Upper lobe of left lung (tissue), 6 donors: ENCODE data around the gene NOS1. TPM values are rescaled to one million over a fixed set of nuclear protein-coding genes. Genes with fewer than 3 reads are reported as not detected.

Experiments used
- ATAC-seq, 2 donors: fragments of 200-7000 bp; cut with Tn5 transposase; one replicate each; pipeline ENCODE4 v1.9.1; 2022; ENCODE audit warnings: mild to moderate bottlenecking in 2 of 2, moderate library complexity in 2 of 2; ENCODE audit not compliant: low FRiP score in 2 of 2
- DNase-seq, 2 donors: peaks; one replicate each; pipeline ENCODE4 v3.0.0-alpha.2; 2019 to 2020
- H3K27ac ChIP-seq, 4 donors: fragments of 200-600 bp; sonication (generic); one replicate each; pipeline ENCODE4 v1.5.1; 2016 to 2019
- H3K27me3 ChIP-seq, 4 donors: fragments of 200-600 bp; sonication (generic); one replicate each; pipeline ENCODE4 v1.5.1; 2017 to 2019
- H3K36me3 ChIP-seq, 4 donors: fragments of 200-600 bp; sonication (generic); one replicate each; pipeline ENCODE4 v1.5.1; 2016 to 2019
- H3K4me1 ChIP-seq, 4 donors: fragments of 200-600 bp; sonication (generic); one replicate each; pipeline ENCODE4 v1.5.1; 2018 to 2019
- H3K4me3 ChIP-seq, 4 donors: fragments of 200-600 bp; sonication (generic); one replicate each; pipeline ENCODE4 v1.5.1; 2017 to 2019; ENCODE audit warnings: mild to moderate bottlenecking in 2 of 4, moderate library complexity in 1 of 4
- H3K9me3 ChIP-seq, 4 donors: fragments of 200-600 bp; sonication (generic); one replicate each; pipeline ENCODE4 v1.5.1; 2018 to 2019
- CTCF ChIP-seq, 6 experiments: fragments of 450-650 bp in 4 of 6; fragments of 200-600 bp in 2 of 6; sonication (generic) in 2 of 6; IDR thresholded peaks; one replicate each; pipeline ENCODE4 v1.5.1; 2016 to 2019; ENCODE audit warnings: antibody characterized with exemption in 6 of 6
- EP300 ChIP-seq, 4 donors: sonication (generic); formaldehyde crosslinking; IDR thresholded peaks; one replicate each; pipeline ENCODE4 v1.5.1; 2017; ENCODE audit warnings: antibody characterized with exemption in 4 of 4, control low read depth in 2 of 4
- POLR2A ChIP-seq, 4 donors: fragments of 450-650 bp; IDR thresholded peaks; one replicate each; pipeline ENCODE4 v1.5.1; 2016 to 2017; ENCODE audit warnings: antibody characterized with exemption in 4 of 4, mild to moderate bottlenecking in 2 of 4
- POLR2AphosphoS5 ChIP-seq, 2 donors: sonication (generic); formaldehyde crosslinking; IDR thresholded peaks; one replicate each; pipeline ENCODE4 v1.5.1; 2017; ENCODE audit warnings: antibody characterized with exemption in 2 of 2
- WGBS, 2 donors: methylation state at CpG; one replicate each; pipeline ENCODE4 v1.1.5; 2017 to 2018; 5-methylcytosine and 5-hydroxymethylcytosine counted together
- total RNA-seq, 6 donors: library from RNA; depleted of rRNA in 4 of 6; stranded (reverse); fragments of >200 nt in 4 of 6; gene quantifications; one replicate each; pipeline versions ENCODE4 v1.1.0 to v1.2.1, GENCODE V29; 2016 to 2021
- donor health status: DM: no; HTN: no; CAD: no; lungs with moderate emphysema.
- donor health status: DM: no; HTN: yes; CAD: no; lungs with severe emphysema.

NOS1 gene
- total RNA-seq, 6 donors from 2014 or later: 0.39 to 4.4 (median 2.4) TPM

DNA sequence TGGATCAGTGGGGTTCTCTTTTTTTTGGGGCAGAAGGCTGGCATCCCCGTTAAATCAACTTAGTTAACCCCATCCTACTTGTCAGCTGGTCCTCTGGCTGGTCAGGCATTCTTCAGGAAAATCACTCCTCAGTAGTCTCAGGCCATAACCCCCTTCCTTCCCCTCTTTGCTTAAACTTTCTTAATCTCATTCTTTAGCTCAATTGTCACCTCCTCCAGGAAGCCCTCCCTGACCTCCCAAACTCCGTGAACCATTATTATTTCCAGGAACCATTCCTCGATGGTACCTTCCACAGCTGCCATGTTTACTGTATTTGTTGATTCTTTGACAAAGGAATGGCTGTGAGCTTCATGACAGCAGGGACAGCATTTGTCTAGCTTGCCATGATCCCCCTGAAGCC is 98.7 kb downstream of the NOS1 start:
- 66% methylated on average over 3 of the region's 3 CpGs for WGBS, 2 donors
- no peak for TF ChIP-seq POLR2AphosphoS5 (IDR thresholded peaks at IDR 0.05)
- TF ChIP-seq POLR2A (IDR thresholded peaks at IDR 0.05): no peak
- TF ChIP-seq CTCF (IDR thresholded peaks at IDR 0.05): no peak
- no peak for TF ChIP-seq EP300 (IDR thresholded peaks at IDR 0.05)
- Histone ChIP-seq H3K4me3 (no peak overlapping the region), H3K9me3 (no peaks in the 10 kb centered on the region), H3K27me3 (no peaks in the 10 kb centered on the region), H3K27ac (no peak overlapping the region), H3K36me3 (no peaks in the 10 kb centered on the region), H3K4me1 (no peaks in the 10 kb centered on the region)
- no peak for DNase-seq
- ATAC-seq: no peak

DNA sequence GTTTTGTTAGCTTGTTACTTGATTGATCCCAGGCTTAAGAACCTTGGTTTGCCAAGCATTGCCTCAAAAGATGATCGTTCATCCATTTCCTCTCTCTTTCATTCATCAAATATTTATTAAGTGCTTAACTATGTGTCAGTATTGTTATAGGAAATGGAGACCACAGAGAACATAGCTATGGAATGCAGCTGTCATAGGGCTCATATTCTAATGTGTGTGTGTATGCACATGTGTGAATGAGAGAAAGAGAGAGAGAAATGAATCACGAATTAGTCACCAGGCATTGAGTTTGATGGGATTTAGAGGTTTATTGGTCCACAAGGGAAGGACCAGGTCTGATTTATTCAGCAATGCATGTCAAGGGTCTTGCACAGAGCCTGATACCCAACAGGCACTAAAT is 100.2 kb downstream of the NOS1 start:
- Histone ChIP-seq H3K9me3 (no peaks in the 10 kb centered on the region), H3K4me1 (no peaks in the 10 kb centered on the region), H3K27me3 (no peaks in the 10 kb centered on the region), H3K4me3 (no peak overlapping the region), H3K27ac (no peak overlapping the region), H3K36me3 (no peaks in the 10 kb centered on the region)
- TF ChIP-seq CTCF (IDR thresholded peaks at IDR 0.05): no peak
- TF ChIP-seq EP300 (IDR thresholded peaks at IDR 0.05): no peak
- TF ChIP-seq POLR2AphosphoS5 (IDR thresholded peaks at IDR 0.05): no peak
- no peak for TF ChIP-seq POLR2A (IDR thresholded peaks at IDR 0.05)
- ATAC-seq: no peak
- 55 to 62% methylated on average over 2 of the region's 2 CpGs for WGBS, 2 donors
- DNase-seq: no peak

DNA sequence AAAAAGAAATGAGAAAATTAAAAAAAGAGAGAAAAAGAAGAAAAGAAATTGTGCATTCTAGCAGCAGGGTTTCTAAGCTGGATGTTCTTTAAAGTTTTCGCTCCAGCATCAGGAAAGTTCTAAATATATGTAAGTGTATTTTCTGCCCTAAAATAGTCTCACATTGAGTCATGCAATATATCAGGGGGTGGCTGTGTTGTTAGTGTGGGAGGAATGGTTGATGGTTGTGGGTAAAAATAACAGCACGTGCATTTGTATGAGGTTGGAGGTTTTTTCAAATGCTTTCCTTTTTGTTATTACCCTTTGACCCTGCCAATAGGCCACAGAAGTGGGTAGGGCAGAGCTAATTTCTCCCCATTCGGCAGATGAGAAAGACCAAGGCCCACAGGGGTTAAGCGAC is 106.0 kb downstream of the NOS1 start:
- TF ChIP-seq CTCF (IDR thresholded peaks at IDR 0.05) (no peak), POLR2AphosphoS5 (IDR thresholded peaks at IDR 0.05) (no peak), POLR2A (IDR thresholded peaks at IDR 0.05) (no peak)
- H3K9me3 ChIP-seq: no peaks in the 10 kb centered on the region
- no peaks in the 10 kb centered on the region for H3K36me3 ChIP-seq
- H3K27ac ChIP-seq: no peak overlapping the region
- ATAC-seq (no peak), DNase-seq (no peak)
- 82 to 91% methylated on average over 4 of the region's 4 CpGs for WGBS, 2 donors
- no peaks in the 10 kb centered on the region for H3K4me1 ChIP-seq
- H3K27me3 ChIP-seq: no peaks in the 10 kb centered on the region
- H3K4me3 ChIP-seq: no peak overlapping the region

DNA sequence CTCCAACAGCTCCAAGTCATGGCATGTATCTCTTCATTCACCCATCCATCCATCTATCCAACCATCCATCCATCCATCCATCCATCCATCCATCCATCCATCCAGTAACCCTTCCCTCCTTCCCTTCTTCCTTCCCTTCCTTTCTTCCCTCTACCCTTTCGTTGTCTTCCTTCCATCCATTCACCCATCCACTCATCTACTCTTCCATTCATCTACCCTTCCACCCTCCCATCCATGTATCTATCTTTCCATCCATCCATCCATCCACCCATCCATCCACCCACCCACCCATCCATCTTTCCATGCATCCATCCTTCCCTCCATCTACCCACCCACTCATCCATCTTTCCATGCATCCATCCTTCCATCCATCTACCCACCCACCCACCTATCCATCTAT is 117.9 kb downstream of the NOS1 start:
- H3K27ac ChIP-seq: no peak overlapping the region
- H3K36me3 ChIP-seq: no peaks in the 10 kb centered on the region
- no peaks in the 10 kb centered on the region for H3K4me1 ChIP-seq
- 79 to 80% methylated on average over 1 of the region's 1 CpG for WGBS, 2 donors
- TF ChIP-seq POLR2A (IDR thresholded peaks at IDR 0.05) (no peak), EP300 (IDR thresholded peaks at IDR 0.05) (no peak), CTCF (IDR thresholded peaks at IDR 0.05) (no peak), POLR2AphosphoS5 (IDR thresholded peaks at IDR 0.05) (no peak)
- H3K9me3 ChIP-seq: no peaks in the 10 kb centered on the region
- no peak overlapping the region for H3K4me3 ChIP-seq
- DNase-seq: no peak
- no peak for ATAC-seq
- H3K27me3 ChIP-seq: no peaks in the 10 kb centered on the region

DNA sequence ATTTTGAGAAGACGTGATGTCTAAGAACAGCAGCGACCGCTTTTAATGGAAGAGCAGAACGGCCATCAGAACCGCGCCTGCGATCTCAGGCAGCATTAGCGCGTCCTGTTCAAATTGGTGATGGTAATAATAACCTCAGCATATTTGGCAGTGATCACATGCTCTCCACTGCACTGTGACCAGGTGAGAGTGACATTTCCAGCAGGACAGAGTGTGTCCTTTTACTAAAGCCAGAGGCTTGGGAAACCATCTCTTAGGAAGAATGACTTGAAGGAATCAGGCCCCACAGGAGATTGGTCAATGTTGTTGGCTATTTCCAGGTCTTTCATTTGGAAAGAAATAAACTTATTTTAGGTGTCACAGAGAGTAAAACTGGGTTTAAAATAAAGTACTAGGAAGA is 119.7 kb downstream of the NOS1 start:
- no peak overlapping the region for H3K27ac ChIP-seq
- TF ChIP-seq POLR2A (IDR thresholded peaks at IDR 0.05) (no peak), CTCF (IDR thresholded peaks at IDR 0.05) (no peak), POLR2AphosphoS5 (IDR thresholded peaks at IDR 0.05) (no peak), EP300 (IDR thresholded peaks at IDR 0.05) (no peak)
- DNase-seq (no peak), ATAC-seq (no peak)
- no peaks in the 10 kb centered on the region for H3K9me3 ChIP-seq
- no peaks in the 10 kb centered on the region for H3K4me1 ChIP-seq
- no peak overlapping the region for H3K4me3 ChIP-seq
- H3K27me3 ChIP-seq: no peaks in the 10 kb centered on the region
- H3K36me3 ChIP-seq: no peaks in the 10 kb centered on the region
- WGBS, 2 donors: 95 to 97% methylated on average over 9 of the region's 9 CpGs
